IPS DF 6.9 (cell line): ENCODE results near the gene LRRC57.

Source experiments
- DNase-seq: peaks from one replicate; pipeline ENCODE4 v3.0.0-alpha.2; 2013; ENCODE audit warnings: low read depth, low spot score
- H3K27ac ChIP-seq: one replicate; pipeline ENCODE4 v1.5.1; 2013; ENCODE audit warnings: low read length, control low read depth
- H3K27me3 ChIP-seq: 2 replicates; pipeline ENCODE4 v1.6.1; 2013; ENCODE audit warnings: mild to moderate bottlenecking, low read length; ENCODE audit not compliant: control insufficient read depth, insufficient read depth
- H3K36me3 ChIP-seq: 2 replicates; pipeline ENCODE4 v1.6.1; 2013; ENCODE audit warnings: low read length; ENCODE audit not compliant: control insufficient read depth, insufficient read depth
- H3K4me1 ChIP-seq: 2 replicates; pipeline ENCODE4 v1.6.1; 2013; ENCODE audit warnings: low read length; ENCODE audit not compliant: control insufficient read depth, insufficient read depth
- H3K4me3 ChIP-seq: 2 replicates; pipeline ENCODE4 v1.5.1; 2013; ENCODE audit warnings: mild to moderate bottlenecking, low read length
- H3K9me3 ChIP-seq: 2 replicates; pipeline ENCODE4 v1.6.1; 2013; ENCODE audit warnings: low read length, inconsistent platforms; ENCODE audit not compliant: control insufficient read depth, insufficient read depth
- WGBS: extraction: QIAGEN DNeasy Blood & Tissue Kit; methylation state at CpG from one replicate; pipeline ENCODE4 v1.1.7; 2013; ENCODE audit warnings: mixed read lengths, missing lambda C conversion rate; ENCODE audit not compliant: insufficient read length, insufficient coverage; 5-methylcytosine and 5-hydroxymethylcytosine counted together

The LRRC57 gene

DNA sequence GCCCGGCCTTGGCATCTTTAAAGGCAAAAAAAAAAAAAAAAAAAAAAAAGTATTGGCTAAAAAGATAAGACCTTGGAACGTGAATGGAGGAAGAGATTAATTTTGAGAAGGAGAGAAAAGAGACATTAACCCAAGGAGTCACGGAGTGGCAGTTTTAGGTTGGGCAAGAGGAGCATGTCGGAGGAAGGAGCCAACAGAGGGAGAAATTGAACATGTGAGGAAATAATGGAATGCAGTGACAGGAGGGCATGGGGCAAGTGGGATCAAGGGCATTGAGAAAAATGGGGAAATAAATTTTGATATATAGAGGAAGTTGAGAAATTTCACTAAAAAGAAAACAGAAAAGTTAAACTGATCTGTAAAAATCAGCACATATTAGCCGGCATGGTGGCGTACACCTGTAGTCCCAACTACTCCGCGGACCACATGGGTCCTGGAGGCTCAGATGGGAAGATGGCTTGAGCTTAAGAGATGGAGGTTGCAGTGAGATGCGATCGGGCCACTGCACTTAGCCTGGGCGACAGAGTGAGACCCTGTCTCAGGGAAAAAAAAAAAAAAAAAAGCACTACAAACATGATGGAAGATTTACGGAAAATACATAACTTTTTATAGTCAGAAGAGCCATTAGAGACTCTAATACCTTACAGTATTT, 1.3 kb upstream of the LRRC57 start:
- H3K9me3 ChIP-seq, result no peaks in the 10 kb centered on the region
- no peak overlapping the region; the same call in 1 of the 2 replicates for H3K4me3 ChIP-seq
- WGBS, result no CpG with 5 or more reads among the region's 12 CpGs
- H3K27ac ChIP-seq, result no peak overlapping the region
- no peaks in the 10 kb centered on the region for H3K27me3 ChIP-seq
- H3K36me3 ChIP-seq, result no peaks in the 10 kb centered on the region
- no peaks in the 10 kb centered on the region for H3K4me1 ChIP-seq
- DNase-seq, result no peak

DNA sequence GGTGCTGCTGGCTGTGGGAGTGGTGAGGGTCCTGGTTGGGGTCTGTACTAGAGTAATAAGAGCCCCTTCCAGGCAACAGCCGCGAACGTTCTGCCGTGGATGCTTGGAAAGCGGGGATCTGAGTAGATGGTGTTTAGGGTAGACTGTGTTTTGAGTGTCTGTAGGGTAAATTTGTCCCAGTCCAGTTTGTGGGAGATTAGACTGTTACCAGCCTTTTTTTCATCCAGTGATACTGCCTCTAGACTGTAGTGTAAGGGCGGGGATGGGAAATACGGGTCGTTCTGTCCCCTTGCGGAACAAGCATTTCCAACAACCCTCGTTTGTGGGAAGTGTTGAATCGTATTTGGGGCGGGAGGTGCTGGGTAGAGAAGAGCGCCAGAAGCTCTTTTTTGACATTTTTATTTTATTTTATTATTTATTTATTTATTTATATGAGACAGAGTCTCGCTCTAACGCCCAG, 469 bp upstream of the LRRC57 start:
- H3K27ac ChIP-seq, result no peak overlapping the region
- H3K4me1 ChIP-seq, result no peaks in the 10 kb centered on the region
- DNase-seq, result no peak
- no CpG with 5 or more reads among the region's 15 CpGs for WGBS
- H3K4me3 ChIP-seq, result peak overlapping the region; percentile 77
- no peaks in the 10 kb centered on the region for H3K9me3 ChIP-seq
- H3K27me3 ChIP-seq, result no peaks in the 10 kb centered on the region
- H3K36me3 ChIP-seq, result no peaks in the 10 kb centered on the region

DNA sequence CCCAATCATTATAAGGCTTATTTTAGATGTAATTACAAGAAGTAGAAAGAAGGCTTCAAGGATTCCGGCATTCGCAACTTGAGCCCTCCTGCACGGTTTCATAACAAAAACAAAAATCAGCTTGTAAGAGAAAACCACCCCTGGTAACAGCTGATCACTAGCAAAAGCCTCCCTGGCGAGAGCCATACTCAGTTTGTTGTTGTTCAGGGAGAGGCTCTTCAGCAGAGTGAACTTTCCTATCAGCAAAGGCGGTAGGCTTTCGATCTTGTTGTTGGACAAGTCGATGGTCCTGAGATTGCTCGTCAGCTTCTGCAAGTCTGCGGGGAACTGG, 710 bp downstream of the LRRC57 start:
- H3K4me3 ChIP-seq, result peak overlapping the region; percentile 77
- H3K27me3 ChIP-seq, result no peaks in the 10 kb centered on the region
- H3K9me3 ChIP-seq, result no peaks in the 10 kb centered on the region
- WGBS, result no CpG with 5 or more reads among the region's 9 CpGs
- H3K36me3 ChIP-seq, result no peaks in the 10 kb centered on the region
- no peak overlapping the region for H3K27ac ChIP-seq
- no peaks in the 10 kb centered on the region for H3K4me1 ChIP-seq
- no peak for DNase-seq

DNA sequence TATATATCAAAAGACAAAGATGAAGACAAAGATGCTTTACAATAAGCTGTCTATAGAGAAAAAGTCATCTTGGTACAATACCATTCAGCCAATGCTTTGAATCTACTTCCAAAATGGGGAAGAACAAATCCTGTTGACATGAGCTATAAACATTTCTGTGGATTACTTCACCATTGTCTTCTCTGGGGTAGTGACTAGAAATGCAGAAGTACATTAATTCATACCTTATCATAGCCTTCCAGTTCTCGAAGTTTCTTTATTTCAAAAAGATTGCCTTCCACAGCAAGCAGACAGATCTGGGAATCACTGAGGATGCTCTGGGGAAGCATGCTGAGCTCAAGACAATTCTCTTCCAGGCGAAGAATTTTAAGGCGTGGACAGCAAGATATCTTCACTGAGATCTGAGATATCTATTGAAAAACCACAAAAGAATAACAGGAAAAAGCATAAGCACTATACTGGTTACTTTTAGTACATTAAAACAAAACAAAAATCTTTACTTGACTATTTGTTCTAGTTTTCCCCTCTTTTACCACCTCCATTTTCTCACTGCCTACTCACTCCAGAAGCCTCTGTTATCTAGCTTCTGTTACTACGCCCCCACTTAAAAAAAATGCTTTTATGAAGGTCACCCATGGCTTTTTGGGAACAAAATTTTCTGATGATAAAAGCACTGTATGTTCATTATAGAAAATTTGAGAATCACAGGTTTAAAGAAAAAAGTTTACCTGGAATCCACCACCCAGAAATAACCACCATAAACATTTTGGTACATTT, 3.6 kb downstream of the LRRC57 start:
- Histone ChIP-seq H3K4me1 (no peaks in the 10 kb centered on the region), H3K27me3 (no peaks in the 10 kb centered on the region), H3K4me3 (no peak overlapping the region), H3K27ac (no peak overlapping the region), H3K36me3 (no peaks in the 10 kb centered on the region), H3K9me3 (no peaks in the 10 kb centered on the region)
- DNase-seq, result no peak
- WGBS, result no CpG with 5 or more reads among the region's 4 CpGs

DNA sequence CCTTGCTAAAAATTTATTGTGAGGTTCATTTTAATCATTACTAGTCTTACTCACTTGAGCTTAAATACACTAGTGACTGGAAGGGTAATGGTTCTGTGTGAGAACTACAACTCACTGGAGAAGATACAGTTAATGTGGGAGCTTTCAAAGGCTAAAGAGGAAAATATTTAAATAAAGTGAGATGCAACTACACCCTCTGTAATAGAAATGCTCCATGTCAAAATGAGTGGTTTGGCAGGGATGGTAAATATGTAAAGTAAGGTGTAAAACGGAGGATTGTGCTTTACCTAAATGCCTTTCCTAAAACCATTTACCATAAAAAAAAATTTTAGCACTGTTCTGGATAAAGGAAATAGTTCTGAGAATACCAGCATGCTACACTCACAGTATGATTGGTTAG, 15.3 kb downstream of the LRRC57 start:
- Histone ChIP-seq H3K27me3 (no peaks in the 10 kb centered on the region), H3K36me3 (peaks cover 4% of the 10 kb centered on the region; the same call in 1 of the 2 replicates), H3K4me1 (no peaks in the 10 kb centered on the region), H3K9me3 (no peaks in the 10 kb centered on the region), H3K4me3 (no peak overlapping the region), H3K27ac (no peak overlapping the region)
- no CpG with 5 or more reads among the region's 1 CpG for WGBS
- no peak for DNase-seq

DNA sequence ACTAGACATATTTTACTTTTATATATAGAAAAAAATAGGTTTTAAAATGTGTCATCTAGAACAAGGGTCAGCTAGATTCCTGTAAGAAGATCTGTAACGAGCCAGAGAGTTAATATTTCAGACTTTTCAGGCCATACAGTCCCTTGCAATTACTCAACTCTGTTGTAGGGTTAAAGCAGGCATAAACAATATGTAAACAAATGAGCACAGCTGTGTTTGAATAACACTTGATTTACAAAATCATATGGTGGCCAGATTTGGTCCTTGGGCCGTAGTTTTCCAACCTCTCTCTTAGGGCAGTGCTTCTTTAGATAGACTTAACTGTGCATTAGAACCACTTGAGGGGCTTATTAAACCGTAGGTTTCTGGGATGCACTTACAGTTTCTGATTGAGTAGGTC, 19.6 kb downstream of the LRRC57 start:
- no peak for DNase-seq
- Histone ChIP-seq H3K4me3 (no peak overlapping the region), H3K27ac (no peak overlapping the region), H3K27me3 (no peaks in the 10 kb centered on the region), H3K9me3 (no peaks in the 10 kb centered on the region), H3K36me3 (peaks cover 4% of the 10 kb centered on the region; the same call in 1 of the 2 replicates), H3K4me1 (no peaks in the 10 kb centered on the region)
- no CpG with 5 or more reads among the region's 3 CpGs for WGBS

GRCh38 chr15:42523331-42523730, 25.3 kb downstream of the LRRC57 start:
- H3K4me1 ChIP-seq, result no peaks in the 10 kb centered on the region
- H3K4me3 ChIP-seq, result no peak overlapping the region
- H3K27me3 ChIP-seq, result no peaks in the 10 kb centered on the region
- no peak for DNase-seq
- no CpG with 5 or more reads among the region's 2 CpGs for WGBS
- H3K36me3 ChIP-seq, result no peaks in the 10 kb centered on the region; the same call in 1 of the 2 replicates
- H3K9me3 ChIP-seq, result no peaks in the 10 kb centered on the region
- no peak overlapping the region for H3K27ac ChIP-seq

DNA sequence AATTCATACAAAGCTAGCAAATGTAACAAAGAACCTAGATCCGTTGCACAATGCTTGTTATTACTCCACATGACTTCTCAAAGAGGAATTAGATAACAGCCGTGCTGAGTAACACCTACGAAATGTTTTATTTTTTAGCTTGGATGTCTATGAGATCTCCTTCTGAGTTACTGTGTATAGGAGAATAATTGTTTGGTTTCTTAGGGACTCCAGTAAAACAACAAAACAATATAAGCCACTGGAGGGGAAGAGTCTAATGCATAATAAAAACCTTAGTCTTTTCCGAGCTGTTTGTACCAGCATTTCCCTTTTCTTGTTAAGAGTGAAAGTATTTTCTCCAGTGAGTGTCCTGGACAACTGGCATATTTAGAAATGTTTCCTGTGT, 37.6 kb downstream of the LRRC57 start:
- no peaks in the 10 kb centered on the region for H3K4me1 ChIP-seq
- WGBS, result no CpG with 5 or more reads among the region's 4 CpGs
- DNase-seq, result no peak
- H3K27me3 ChIP-seq, result no peaks in the 10 kb centered on the region
- H3K4me3 ChIP-seq, result no peak overlapping the region
- no peak overlapping the region for H3K27ac ChIP-seq
- H3K9me3 ChIP-seq, result no peaks in the 10 kb centered on the region
- H3K36me3 ChIP-seq, result no peaks in the 10 kb centered on the region; the same call in 1 of the 2 replicates

DNA sequence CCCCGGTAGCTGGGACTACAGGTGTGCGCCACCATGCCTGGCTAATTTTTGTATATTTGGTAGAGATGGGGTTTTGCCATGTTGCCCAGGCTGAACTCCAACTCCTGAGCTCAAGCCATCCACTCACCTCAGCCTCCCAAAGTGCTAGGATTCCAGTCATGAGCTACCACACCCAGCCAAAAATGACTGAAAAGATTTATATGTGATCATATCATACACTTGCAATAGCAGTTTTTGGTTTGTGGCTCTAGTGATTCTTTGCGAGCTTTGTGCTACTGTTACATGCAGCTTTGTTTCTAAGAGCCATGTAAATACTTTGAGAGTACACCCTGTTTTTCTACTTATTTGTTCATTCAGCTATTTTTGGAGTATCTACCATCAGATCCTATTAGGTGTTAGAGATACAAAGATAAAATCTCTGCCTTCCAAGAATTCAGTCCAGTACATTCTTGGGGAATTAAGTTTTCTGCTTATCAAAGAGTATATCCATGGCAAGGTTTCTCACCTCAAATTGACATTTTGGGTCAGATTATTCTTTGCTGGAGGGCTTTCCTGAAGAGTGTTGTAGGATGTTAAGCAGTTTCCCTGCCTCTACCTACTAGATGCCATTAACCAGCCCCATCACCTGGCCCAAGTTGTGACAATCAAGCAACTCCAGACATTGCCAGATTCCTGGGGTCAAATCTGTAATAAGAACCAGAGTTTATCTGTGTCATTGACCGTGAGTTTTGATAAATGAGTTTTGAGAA, 38.2 kb downstream of the LRRC57 start:
- Histone ChIP-seq H3K27ac (no peak overlapping the region), H3K4me3 (no peak overlapping the region), H3K36me3 (no peaks in the 10 kb centered on the region; the same call in 1 of the 2 replicates), H3K4me1 (no peaks in the 10 kb centered on the region), H3K9me3 (no peaks in the 10 kb centered on the region), H3K27me3 (no peaks in the 10 kb centered on the region)
- no CpG with 5 or more reads among the region's 4 CpGs for WGBS
- DNase-seq, result no peak

GRCh38 chr15:42508263-42508690, 40.3 kb downstream of the LRRC57 start:
- no peak for DNase-seq
- H3K9me3 ChIP-seq, result no peaks in the 10 kb centered on the region
- no peak overlapping the region for H3K27ac ChIP-seq
- H3K4me1 ChIP-seq, result no peaks in the 10 kb centered on the region
- no CpG with 5 or more reads among the region's 9 CpGs for WGBS
- H3K4me3 ChIP-seq, result no peak overlapping the region
- H3K27me3 ChIP-seq, result no peaks in the 10 kb centered on the region
- H3K36me3 ChIP-seq, result no peaks in the 10 kb centered on the region
